ENCODE data around the gene EFNA5. TPM values are rescaled to one million over a fixed set of nuclear protein-coding genes. Genes with fewer than 3 reads are reported as not detected.

EFNA5 gene
- total RNA-seq, 1 donor from 2014 or later, result 12.6 TPM

- no peak for DNase-seq (ENCODE audit: low read depth)
- TF ChIP-seq, protein P1, sequence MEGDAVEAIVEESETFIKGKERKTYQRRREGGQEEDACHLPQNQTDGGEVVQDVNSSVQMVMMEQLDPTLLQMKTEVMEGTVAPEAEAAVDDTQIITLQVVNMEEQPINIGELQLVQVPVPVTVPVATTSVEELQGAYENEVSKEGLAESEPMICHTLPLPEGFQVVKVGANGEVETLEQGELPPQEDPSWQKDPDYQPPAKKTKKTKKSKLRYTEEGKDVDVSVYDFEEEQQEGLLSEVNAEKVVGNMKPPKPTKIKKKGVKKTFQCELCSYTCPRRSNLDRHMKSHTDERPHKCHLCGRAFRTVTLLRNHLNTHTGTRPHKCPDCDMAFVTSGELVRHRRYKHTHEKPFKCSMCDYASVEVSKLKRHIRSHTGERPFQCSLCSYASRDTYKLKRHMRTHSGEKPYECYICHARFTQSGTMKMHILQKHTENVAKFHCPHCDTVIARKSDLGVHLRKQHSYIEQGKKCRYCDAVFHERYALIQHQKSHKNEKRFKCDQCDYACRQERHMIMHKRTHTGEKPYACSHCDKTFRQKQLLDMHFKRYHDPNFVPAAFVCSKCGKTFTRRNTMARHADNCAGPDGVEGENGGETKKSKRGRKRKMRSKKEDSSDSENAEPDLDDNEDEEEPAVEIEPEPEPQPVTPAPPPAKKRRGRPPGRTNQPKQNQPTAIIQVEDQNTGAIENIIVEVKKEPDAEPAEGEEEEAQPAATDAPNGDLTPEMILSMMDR (IDR thresholded peaks at IDR 0.05; ENCODE audit: insufficient read depth, low read length, poor library complexity, severe bottlenecking), result no peak
These were observed 302.8 kb downstream of the EFNA5 start for GRCh38 chr5:107367939-107368338.

DNA sequence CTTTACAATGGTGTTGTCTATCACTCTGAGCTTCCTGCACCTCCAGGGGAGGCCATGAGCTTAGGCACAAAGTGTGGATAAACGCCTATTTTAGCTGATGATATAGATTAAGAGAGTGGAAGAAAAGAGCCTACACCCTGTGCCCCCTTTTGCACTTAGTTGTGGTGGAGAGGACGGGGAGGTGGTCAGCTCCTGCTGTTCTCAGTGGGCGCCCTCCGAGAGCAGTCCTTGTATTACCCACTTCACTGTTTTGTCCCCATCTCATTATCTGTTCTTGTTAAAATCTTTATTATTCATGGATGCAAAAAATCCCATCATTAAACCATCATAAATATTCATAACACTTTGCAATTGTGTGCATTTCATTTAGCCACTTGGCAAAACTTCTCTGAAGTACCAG lies 303.3 kb downstream of the EFNA5 start:
- Histone ChIP-seq H3K36me3 (ENCODE audit: control insufficient read depth, insufficient read depth, low read length) (no peaks in the 10 kb centered on the region), H3K27me3 (ENCODE audit: control insufficient read depth, insufficient read depth, low read length) (no peaks in the 10 kb centered on the region)
- DNase-seq (ENCODE audit: low read depth), result no peak

More at GRCh38 chr5:107367939-107368338, 302.8 kb downstream of the EFNA5 start:
- no peak overlapping the region for H3K4me3 ChIP-seq (ENCODE audit: low read depth, low read length)
- H3K36me3 ChIP-seq (ENCODE audit: control insufficient read depth, insufficient read depth, low read length), result no peaks in the 10 kb centered on the region
- H3K27me3 ChIP-seq (ENCODE audit: control insufficient read depth, insufficient read depth, low read length), result no peaks in the 10 kb centered on the region

DNA sequence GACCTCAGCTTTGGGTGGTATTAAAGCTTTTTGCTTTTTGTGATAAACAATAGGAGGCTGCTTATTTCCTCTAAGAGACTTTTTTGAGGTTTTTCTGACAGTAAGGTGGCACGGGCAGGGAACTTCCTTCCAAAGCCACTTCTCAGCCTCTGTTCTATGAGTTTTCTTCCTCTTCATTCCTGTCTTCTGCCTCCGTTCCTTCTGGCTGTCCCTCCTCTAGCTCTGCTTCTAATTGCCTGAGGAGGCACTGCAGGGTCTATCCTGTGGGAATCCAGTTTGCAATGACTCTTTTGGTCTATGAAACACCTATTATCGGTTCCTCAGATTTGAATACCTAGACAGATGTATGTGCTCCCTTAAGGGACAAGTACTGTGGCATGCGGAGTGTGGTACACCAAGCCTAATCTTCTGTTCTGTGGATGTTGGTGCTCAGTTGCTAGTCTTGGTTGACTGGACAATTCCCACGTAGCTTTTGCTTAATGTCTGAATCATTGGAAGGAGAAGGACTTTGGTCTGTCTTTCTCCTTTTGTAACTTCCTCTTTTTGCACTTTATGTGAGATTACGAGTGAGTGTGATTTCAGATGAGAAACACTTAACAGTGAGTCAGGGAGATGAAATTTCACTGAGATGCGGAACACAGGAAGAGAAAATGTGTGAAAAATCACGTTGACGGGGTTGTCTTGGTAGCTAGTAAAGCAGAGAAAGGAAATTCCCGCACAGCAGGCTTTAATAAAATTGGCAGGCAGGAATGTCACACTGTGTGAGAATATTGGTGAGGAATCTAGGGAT lies 305.2 kb downstream of the EFNA5 start:
- Histone ChIP-seq H3K4me3 (ENCODE audit: low read depth, low read length) (no peak overlapping the region), H3K36me3 (ENCODE audit: control insufficient read depth, insufficient read depth, low read length) (no peaks in the 10 kb centered on the region), H3K27me3 (ENCODE audit: control insufficient read depth, insufficient read depth, low read length) (no peaks in the 10 kb centered on the region)
- DNase-seq (ENCODE audit: low read depth), result peak; percentile 67
- TF ChIP-seq, protein P1 (IDR thresholded peaks at IDR 0.05; ENCODE audit: insufficient read depth, low read length, poor library complexity, severe bottlenecking), result no peak

More for the DNA sequence above, 303.3 kb downstream of the EFNA5 start:
- TF ChIP-seq, protein P1 (IDR thresholded peaks at IDR 0.05; ENCODE audit: insufficient read depth, low read length, poor library complexity, severe bottlenecking), result no peak
- no peak overlapping the region for H3K4me3 ChIP-seq (ENCODE audit: low read depth, low read length)

DNA sequence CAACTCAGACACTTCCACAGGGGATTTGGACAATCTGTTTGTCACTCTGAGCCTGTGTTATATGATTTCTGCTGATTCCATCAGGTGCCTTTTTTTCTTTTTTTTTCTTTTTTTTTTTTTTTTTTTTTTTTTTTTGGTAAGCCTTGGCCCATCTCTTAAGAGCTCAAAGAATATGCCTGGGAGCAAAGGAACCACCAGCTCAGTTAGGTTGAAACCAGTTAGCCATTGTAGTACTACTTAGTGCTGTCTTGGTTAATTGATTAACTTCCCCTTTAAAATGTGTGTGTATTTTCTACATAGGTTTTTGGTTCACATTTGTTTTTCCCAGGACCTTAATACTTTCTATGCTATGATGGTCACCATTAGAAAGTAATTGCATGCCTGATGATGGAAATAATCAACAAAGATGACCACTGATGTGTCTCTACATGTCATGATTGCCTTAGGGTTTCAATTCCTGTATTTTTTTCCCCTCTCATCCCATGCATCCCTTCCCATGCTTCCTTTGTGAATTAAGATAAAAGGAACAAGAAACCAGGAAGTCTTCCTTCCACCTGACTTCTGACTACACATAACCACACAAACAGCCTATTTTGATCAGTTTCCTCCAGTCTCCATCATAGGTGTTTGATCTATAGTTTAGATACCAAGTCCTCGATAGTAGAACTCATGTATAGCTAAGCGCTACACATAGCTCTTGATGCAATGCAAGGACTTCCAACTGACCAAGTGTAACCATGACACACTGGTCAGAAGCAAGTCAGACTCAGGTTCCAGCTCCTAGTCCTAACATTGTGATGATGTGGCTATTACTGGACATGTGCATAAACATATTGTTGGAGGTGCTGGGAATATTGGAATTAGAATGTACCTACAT lies 306.1 kb downstream of the EFNA5 start:
- H3K36me3 ChIP-seq (ENCODE audit: control insufficient read depth, insufficient read depth, low read length), result no peaks in the 10 kb centered on the region
- H3K27me3 ChIP-seq (ENCODE audit: control insufficient read depth, insufficient read depth, low read length), result no peaks in the 10 kb centered on the region
- TF ChIP-seq, protein P1 (IDR thresholded peaks at IDR 0.05; ENCODE audit: insufficient read depth, low read length, poor library complexity, severe bottlenecking), result no peak
- no peak for DNase-seq (ENCODE audit: low read depth)
- H3K4me3 ChIP-seq (ENCODE audit: low read depth, low read length), result no peak overlapping the region

GRCh38 chr5:107363768-107364167 lies 307.0 kb downstream of the EFNA5 start:
- Histone ChIP-seq H3K36me3 (ENCODE audit: control insufficient read depth, insufficient read depth, low read length) (no peaks in the 10 kb centered on the region), H3K4me3 (ENCODE audit: low read depth, low read length) (no peak overlapping the region), H3K27me3 (ENCODE audit: control insufficient read depth, insufficient read depth, low read length) (no peaks in the 10 kb centered on the region)
- no peak for DNase-seq (ENCODE audit: low read depth)
- TF ChIP-seq, protein P1 (IDR thresholded peaks at IDR 0.05; ENCODE audit: insufficient read depth, low read length, poor library complexity, severe bottlenecking), result no peak
